MM.1S (cell line): ENCODE measurements around the gene RALY.

Source experiments
- DNase-seq: peaks from one replicate; pipeline ENCODE4 v3.0.0-alpha.2; 2015
- H2AFZ ChIP-seq: fragments of 300-600 bp; sonication (generic); 2 replicates; pipeline ENCODE4 v1.6.0; 2016; ENCODE audit warnings: antibody characterized with exemption, low read length
- H3F3A ChIP-seq: fragments of 300-600 bp; sonication (generic); 2 replicates; pipeline ENCODE4 v1.6.1; 2016; ENCODE audit warnings: mild to moderate bottlenecking, antibody characterized with exemption, low read length, moderate library complexity, mixed read lengths; ENCODE audit not compliant: insufficient read depth
- H3K27ac ChIP-seq: fragments of 300-600 bp; sonication (generic); 2 replicates; pipeline ENCODE4 v1.5.1; 2016; ENCODE audit warnings: mild to moderate bottlenecking, low read length
- H3K27me3 ChIP-seq: fragments of 300-600 bp; sonication (generic); replicated peaks from 2 replicates; pipeline ENCODE4 v1.6.0; 2016; ENCODE audit warnings: low read length; ENCODE audit not compliant: insufficient read depth
- H3K36me3 ChIP-seq: fragments of 300-600 bp; sonication (generic); replicated peaks from 2 replicates; pipeline ENCODE4 v1.6.1; 2016; ENCODE audit warnings: mild to moderate bottlenecking, low read length, mixed read lengths; ENCODE audit not compliant: insufficient read depth
- H3K4me1 ChIP-seq: fragments of 300-600 bp; sonication (generic); 2 replicates; pipeline ENCODE4 v1.6.1; 2016; ENCODE audit warnings: low read length, mixed read lengths
- H3K4me2 ChIP-seq: fragments of 300-600 bp; sonication (generic); 2 replicates; pipeline ENCODE4 v1.6.0; 2016; ENCODE audit warnings: low read depth, low read length
- H3K4me3 ChIP-seq: fragments of 300-600 bp; sonication (generic); 2 replicates; pipeline ENCODE4 v1.5.1; 2016; ENCODE audit warnings: low read length, mixed read lengths
- H3K79me2 ChIP-seq: fragments of 300-600 bp; sonication (generic); 2 replicates; pipeline ENCODE4 v1.6.1; 2016; ENCODE audit warnings: mixed run types, low read length, mixed read lengths
- H3K9ac ChIP-seq: fragments of 300-600 bp; sonication (generic); 2 replicates; pipeline ENCODE4 v1.6.1; 2016; ENCODE audit warnings: low read length, mixed read lengths
- H3K9me2 ChIP-seq: fragments of 300-600 bp; sonication (generic); replicated peaks from 2 replicates; pipeline ENCODE4 v1.6.1; 2016; ENCODE audit warnings: mild to moderate bottlenecking, low read length, mixed read lengths; ENCODE audit not compliant: insufficient read depth
- H3K9me3 ChIP-seq: fragments of 300-600 bp; sonication (generic); replicated peaks from 2 replicates; pipeline ENCODE4 v1.6.1; 2016; ENCODE audit warnings: mild to moderate bottlenecking, low read length, mixed read lengths; ENCODE audit not compliant: insufficient read depth
- H4K20me1 ChIP-seq: fragments of 300-600 bp; sonication (generic); 2 replicates; pipeline ENCODE4 v1.6.1; 2016; ENCODE audit warnings: mild to moderate bottlenecking, low read length, moderate library complexity, mixed read lengths; ENCODE audit not compliant: insufficient read depth
- EZH2 ChIP-seq: fragments of 300-600 bp; sonication (generic); optimal IDR thresholded peaks from 2 replicates; pipeline ENCODE3; 2017; ENCODE audit warnings: low read depth, mild to moderate bottlenecking, antibody characterized with exemption, low read length, mixed read lengths
- EZH2phosphoT487 ChIP-seq: fragments of 300-600 bp; sonication (generic); IDR thresholded peaks from 2 replicates; pipeline ENCODE4 v1.6.1; 2018; ENCODE audit warnings: antibody characterized with exemption, low read length
- TF ChIP-seq, protein P1 (sequence below): fragments of 300-600 bp; sonication (generic); IDR thresholded peaks from 2 replicates; pipeline ENCODE4 v1.5.1; 2016; ENCODE audit warnings: antibody characterized with exemption, low read length, mixed read lengths

Gene RALY

GRCh38 chr20:33967126-33967525 is 26.6 kb upstream of the RALY start:
- peaks cover 29% of the 10 kb centered on the region for H3K4me1 ChIP-seq
- H3K9me3 ChIP-seq: no peaks in the 10 kb centered on the region

GRCh38 chr20:33969563-33969962 is 24.1 kb upstream of the RALY start:
- no peaks in the 10 kb centered on the region for H3K36me3 ChIP-seq
- peaks cover 4% of the 10 kb centered on the region for H3K4me1 ChIP-seq
- no peak overlapping the region for H3K4me2 ChIP-seq
- H3K4me3 ChIP-seq: no peak overlapping the region
- no peaks in the 10 kb centered on the region for H3K27me3 ChIP-seq
- H4K20me1 ChIP-seq: no peaks in the 10 kb centered on the region
- no peak overlapping the region for H3K27ac ChIP-seq
- no peak overlapping the region for H3K9ac ChIP-seq
- H2AFZ ChIP-seq: no peak overlapping the region
- DNase-seq: no peak
- no peaks in the 10 kb centered on the region for H3F3A ChIP-seq
- H3K9me2 ChIP-seq: no peaks in the 10 kb centered on the region
- no peaks in the 10 kb centered on the region for H3K79me2 ChIP-seq
- H3K9me3 ChIP-seq: no peaks in the 10 kb centered on the region
- TF ChIP-seq EZH2: no peak
- TF ChIP-seq, protein P1, sequence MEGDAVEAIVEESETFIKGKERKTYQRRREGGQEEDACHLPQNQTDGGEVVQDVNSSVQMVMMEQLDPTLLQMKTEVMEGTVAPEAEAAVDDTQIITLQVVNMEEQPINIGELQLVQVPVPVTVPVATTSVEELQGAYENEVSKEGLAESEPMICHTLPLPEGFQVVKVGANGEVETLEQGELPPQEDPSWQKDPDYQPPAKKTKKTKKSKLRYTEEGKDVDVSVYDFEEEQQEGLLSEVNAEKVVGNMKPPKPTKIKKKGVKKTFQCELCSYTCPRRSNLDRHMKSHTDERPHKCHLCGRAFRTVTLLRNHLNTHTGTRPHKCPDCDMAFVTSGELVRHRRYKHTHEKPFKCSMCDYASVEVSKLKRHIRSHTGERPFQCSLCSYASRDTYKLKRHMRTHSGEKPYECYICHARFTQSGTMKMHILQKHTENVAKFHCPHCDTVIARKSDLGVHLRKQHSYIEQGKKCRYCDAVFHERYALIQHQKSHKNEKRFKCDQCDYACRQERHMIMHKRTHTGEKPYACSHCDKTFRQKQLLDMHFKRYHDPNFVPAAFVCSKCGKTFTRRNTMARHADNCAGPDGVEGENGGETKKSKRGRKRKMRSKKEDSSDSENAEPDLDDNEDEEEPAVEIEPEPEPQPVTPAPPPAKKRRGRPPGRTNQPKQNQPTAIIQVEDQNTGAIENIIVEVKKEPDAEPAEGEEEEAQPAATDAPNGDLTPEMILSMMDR: no peak

More at GRCh38 chr20:33967126-33967525, 26.6 kb upstream of the RALY start:
- Histone ChIP-seq H4K20me1 (no peaks in the 10 kb centered on the region), H3K4me2 (no peak overlapping the region), H3K27me3 (no peaks in the 10 kb centered on the region), H3F3A (peaks cover 12% of the 10 kb centered on the region), H3K4me3 (no peak overlapping the region), H3K36me3 (no peaks in the 10 kb centered on the region), H3K9ac (no peak overlapping the region), H2AFZ (no peak overlapping the region), H3K79me2 (no peaks in the 10 kb centered on the region), H3K9me2 (no peaks in the 10 kb centered on the region), H3K27ac (no peak overlapping the region)
- TF ChIP-seq, protein P1: no peak
- TF ChIP-seq EZH2phosphoT487 (no peak), EZH2 (no peak)
- no peak for DNase-seq

- Histone ChIP-seq H2AFZ (no peak overlapping the region), H3K79me2 (no peaks in the 10 kb centered on the region), H3K4me3 (no peak overlapping the region), H3K9me3 (no peaks in the 10 kb centered on the region), H3K27me3 (no peaks in the 10 kb centered on the region), H3K9ac (no peak overlapping the region), H3K4me2 (no peak overlapping the region), H3K27ac (no peak overlapping the region), H3F3A (no peaks in the 10 kb centered on the region), H3K9me2 (no peaks in the 10 kb centered on the region), H4K20me1 (no peaks in the 10 kb centered on the region), H3K36me3 (no peaks in the 10 kb centered on the region), H3K4me1 (no peaks in the 10 kb centered on the region)
- DNase-seq: no peak
- TF ChIP-seq EZH2 (no peak), EZH2phosphoT487 (no peak)
- TF ChIP-seq, protein P1: no peak
Measured at GRCh38 chr20:33970229-33970628, 23.5 kb upstream of the RALY start.
